Lung (tissue), 12 donors: ENCODE results near the gene DLG4. TPM values are rescaled to one million over a fixed set of nuclear protein-coding genes. Genes with fewer than 3 reads are reported as not detected.

Experiments used
- ATAC-seq: fragments of 200-7000 bp; cut with Tn5 transposase; one replicate; pipeline ENCODE4 v1.9.1; 2020; ENCODE audit warnings: moderate number of reproducible peaks; ENCODE audit not compliant: insufficient read depth, low FRiP score
- DNase-seq, 3 donors: peaks; one replicate each; pipeline ENCODE4 v3.0.0-alpha.2; 2013 to 2017
- H3K27ac ChIP-seq, 2 donors: one replicate each; pipeline ENCODE4 v1.5.1; 2013; ENCODE audit warnings: mild to moderate bottlenecking in 2 of 2, moderate library complexity in 2 of 2, control low read depth in 1 of 2, inconsistent platforms in 1 of 2, low read depth in 1 of 2, low read length in 1 of 2
- H3K27me3 ChIP-seq, 3 donors: one replicate each; pipeline ENCODE4 v1.5.1; 2013; ENCODE audit warnings: low read length in 2 of 3; ENCODE audit not compliant: control insufficient read depth in 3 of 3, insufficient read depth in 3 of 3
- H3K36me3 ChIP-seq, 4 donors: one replicate each; pipeline ENCODE4 v1.5.1; 2013; ENCODE audit warnings: low read length in 4 of 4, mild to moderate bottlenecking in 1 of 4, moderate library complexity in 1 of 4; ENCODE audit not compliant: control insufficient read depth in 4 of 4, insufficient read depth in 4 of 4
- H3K4me1 ChIP-seq, 5 donors: one replicate each; pipeline ENCODE4 v1.5.1; 2013; ENCODE audit warnings: low read length in 5 of 5, mild to moderate bottlenecking in 2 of 5, moderate library complexity in 1 of 5; ENCODE audit not compliant: control insufficient read depth in 5 of 5, insufficient read depth in 5 of 5
- H3K4me3 ChIP-seq: one replicate; pipeline ENCODE4 v1.5.1; 2013; ENCODE audit warnings: mild to moderate bottlenecking, control low read depth, moderate library complexity
- H3K9ac ChIP-seq, 2 donors: one replicate each; pipeline ENCODE4 v1.5.1; 2013; ENCODE audit warnings: low read length in 2 of 2, control low read depth in 1 of 2; ENCODE audit not compliant: insufficient read depth in 1 of 2
- H3K9me3 ChIP-seq, 4 donors: one replicate each; pipeline ENCODE4 v1.5.1; 2013; ENCODE audit warnings: low read length in 3 of 4, mild to moderate bottlenecking in 1 of 4, moderate library complexity in 1 of 4; ENCODE audit not compliant: control insufficient read depth in 4 of 4, insufficient read depth in 3 of 4
- WGBS, 2 donors: extraction: QIAGEN DNeasy Blood & Tissue Kit; methylation state at CpG; one replicate each; pipeline ENCODE4 v1.1.7; 2013; 5-methylcytosine and 5-hydroxymethylcytosine counted together
- polyA plus RNA-seq, 2 donors: library from polyadenylated mRNA; stranded (reverse); fragments of 200-250 nt; gene quantifications; one replicate each; pipeline ENCODE4 v1.2.1, GENCODE V29; 2013
- total RNA-seq, 2 donors: library from RNA; depleted of rRNA in 1 of 2; stranded (reverse); fragments of >200 nt in 1 of 2; gene quantifications; one replicate each; pipeline ENCODE4 v1.2.1, GENCODE V29; 2014 to 2021
- TF ChIP-seq, protein P1 (sequence below): IDR thresholded peaks from 2 replicates; pipeline ENCODE4 v1.5.1; 2012; ENCODE audit warnings: mild to moderate bottlenecking; ENCODE audit errors: control extremely low read depth, extremely low read depth
- donor health status: control.
- donor health status: control.
- donor health status: Bipolar disorder and iron deficiency.
- donor health status: healthy.
- donor health status: DM: yes; HTN: yes; CAD: no.

DLG4 gene
- total and polyA plus RNA-seq, 4 donors: 10.0 to 20.1 (median 15.2) TPM

DNA sequence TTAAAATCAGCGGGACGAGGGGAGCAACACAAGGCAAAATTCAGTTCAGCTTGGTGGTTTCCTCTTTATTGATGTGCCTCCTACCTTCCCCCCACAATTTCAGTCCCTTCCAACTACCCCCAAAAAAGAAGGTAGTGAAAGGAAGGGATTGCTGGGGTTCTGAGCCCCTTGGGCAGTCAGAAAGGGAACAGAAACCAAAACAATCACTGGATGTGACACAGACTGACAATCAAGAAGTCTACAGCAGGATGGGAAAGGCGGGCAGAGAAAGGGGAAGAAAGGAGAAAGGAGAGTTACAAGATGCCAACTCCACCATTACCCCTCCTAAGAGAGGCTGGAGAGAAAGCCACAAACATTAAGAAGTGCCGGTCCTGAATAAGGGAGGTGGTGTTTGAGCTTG is 20.7 kb upstream of the DLG4 start:
- Histone ChIP-seq H3K27me3 (no peaks in the 10 kb centered on the region), H3K9me3 (no peaks in the 10 kb centered on the region), H3K9ac (peak overlapping the region in 1 of 2 donors; percentile 29), H3K27ac (peak overlapping the region in 1 of 2 donors; percentile 51), H3K4me1 (peaks cover 4 to 34% (median 14%) of the 10 kb centered on the region in 5 donors), H3K4me3 (no peak overlapping the region), H3K36me3 (peaks cover 6 to 33% (median 27%) of the 10 kb centered on the region in 4 donors)
- WGBS, 2 donors: 44 to 57% methylated on average over 4 of the region's 4 CpGs
- TF ChIP-seq, protein P1, sequence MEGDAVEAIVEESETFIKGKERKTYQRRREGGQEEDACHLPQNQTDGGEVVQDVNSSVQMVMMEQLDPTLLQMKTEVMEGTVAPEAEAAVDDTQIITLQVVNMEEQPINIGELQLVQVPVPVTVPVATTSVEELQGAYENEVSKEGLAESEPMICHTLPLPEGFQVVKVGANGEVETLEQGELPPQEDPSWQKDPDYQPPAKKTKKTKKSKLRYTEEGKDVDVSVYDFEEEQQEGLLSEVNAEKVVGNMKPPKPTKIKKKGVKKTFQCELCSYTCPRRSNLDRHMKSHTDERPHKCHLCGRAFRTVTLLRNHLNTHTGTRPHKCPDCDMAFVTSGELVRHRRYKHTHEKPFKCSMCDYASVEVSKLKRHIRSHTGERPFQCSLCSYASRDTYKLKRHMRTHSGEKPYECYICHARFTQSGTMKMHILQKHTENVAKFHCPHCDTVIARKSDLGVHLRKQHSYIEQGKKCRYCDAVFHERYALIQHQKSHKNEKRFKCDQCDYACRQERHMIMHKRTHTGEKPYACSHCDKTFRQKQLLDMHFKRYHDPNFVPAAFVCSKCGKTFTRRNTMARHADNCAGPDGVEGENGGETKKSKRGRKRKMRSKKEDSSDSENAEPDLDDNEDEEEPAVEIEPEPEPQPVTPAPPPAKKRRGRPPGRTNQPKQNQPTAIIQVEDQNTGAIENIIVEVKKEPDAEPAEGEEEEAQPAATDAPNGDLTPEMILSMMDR: no peak
- ATAC-seq (no peak), DNase-seq (no peak)

DNA sequence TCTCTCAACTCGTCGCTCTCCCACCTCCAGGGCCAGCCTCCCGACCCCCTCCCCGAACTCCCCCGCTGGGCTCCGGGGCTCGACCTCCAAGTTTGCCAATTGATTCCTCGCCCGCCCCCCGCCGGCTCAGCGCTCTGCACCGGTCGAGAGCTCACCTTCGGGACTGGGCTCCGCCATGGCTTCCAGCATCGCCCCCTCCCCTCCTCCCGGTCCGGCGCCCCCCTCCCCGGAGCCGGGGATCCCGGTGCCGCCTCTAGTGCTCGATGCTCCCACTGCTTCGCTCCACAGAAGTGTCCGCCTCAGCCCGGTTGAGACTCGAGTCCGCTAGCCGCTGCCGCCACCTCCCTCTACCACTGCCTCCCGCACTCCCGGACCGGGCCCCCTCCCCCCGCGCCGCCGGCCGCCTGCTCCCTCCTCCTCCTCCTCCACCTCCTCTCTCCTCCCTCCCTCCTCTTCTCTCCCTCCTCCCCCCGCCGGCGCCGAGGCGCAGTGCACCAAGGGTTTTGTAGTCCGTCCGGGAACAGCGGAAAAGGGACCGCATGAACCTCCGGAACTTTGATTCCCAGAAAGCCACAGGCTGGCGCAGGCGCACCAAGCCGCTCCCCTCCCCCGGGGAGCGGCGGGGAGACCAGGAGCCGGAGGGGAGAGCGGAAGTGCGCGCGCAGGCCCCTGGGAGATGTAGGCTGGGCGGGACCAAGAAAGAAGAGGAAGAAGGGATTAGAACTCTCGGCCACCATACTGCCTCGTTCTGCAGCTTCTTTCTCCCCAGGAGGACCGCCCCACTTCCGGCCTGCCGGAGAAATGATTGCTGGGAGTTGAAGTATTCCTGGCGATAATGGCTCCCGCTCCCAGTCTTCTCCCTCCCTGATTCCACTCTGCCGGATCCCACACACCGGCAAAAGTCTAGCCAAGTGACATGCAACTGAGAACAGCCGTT is 19.7 kb upstream of the DLG4 start, which contains the start of gene PHF23:
PHF23 (minus strand) TSS at position 367 of the 937 bp plus-strand sequence; CDS start at position 189, 178 bp downstream.
- TF ChIP-seq, protein P1: no peak
- peaks cover 6 to 32% (median 27%) of the 10 kb centered on the region in 4 donors for H3K36me3 ChIP-seq
- 1% methylated on average over 66 to 72 of the region's 72 CpGs for WGBS, 2 donors
- no peaks in the 10 kb centered on the region for H3K9me3 ChIP-seq
- H3K4me1 ChIP-seq: peaks cover 4 to 40% (median 14%) of the 10 kb centered on the region in 5 donors
- peak within 1 kb of the TSS; percentile 29 to 49 for H3K9ac ChIP-seq
- H3K27ac ChIP-seq: peak within 1 kb of the TSS; percentile 87 to 88
- H3K4me3 ChIP-seq: peak within 1 kb of the TSS; percentile 92
- H3K27me3 ChIP-seq: no peaks in the 10 kb centered on the region
- ATAC-seq: peak; percentile 66
- DNase-seq: peak; percentile 100

DNA sequence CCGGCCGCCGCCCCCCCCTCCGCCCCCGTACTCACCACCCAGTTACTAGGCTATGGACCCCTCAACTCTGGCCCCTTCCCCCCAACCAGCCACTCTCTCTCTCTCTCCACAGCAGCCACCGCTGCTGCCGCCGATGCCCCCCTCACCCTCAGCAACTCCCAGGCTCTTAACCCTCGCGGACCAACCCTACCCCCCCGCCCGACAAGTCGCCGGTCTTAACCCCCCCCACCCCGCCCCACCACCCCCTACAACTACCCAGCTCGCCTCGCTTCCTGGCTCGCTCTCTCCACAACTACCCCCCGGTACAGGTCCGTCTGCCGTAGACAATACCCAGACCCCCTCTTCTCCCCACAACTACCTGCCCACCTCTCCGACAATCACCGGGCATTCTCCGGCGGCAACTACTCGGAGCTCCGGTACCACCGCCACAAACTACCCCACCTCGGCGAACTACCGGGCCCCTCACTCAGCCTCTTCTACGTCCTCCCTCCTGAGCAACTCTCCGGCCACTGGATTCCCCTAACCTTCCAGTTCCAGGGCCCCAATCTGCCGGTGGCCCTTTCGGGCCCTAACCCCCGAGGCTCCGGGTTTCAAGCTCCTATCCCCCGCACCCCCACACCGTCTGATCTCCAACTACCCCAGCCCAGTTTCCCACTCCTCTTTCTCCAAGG is 18.9 kb upstream of the DLG4 start:
- H3K9me3 ChIP-seq: no peaks in the 10 kb centered on the region
- H3K27me3 ChIP-seq: no peaks in the 10 kb centered on the region
- H3K36me3 ChIP-seq: peaks cover 6 to 28% (median 24%) of the 10 kb centered on the region in 4 donors
- peaks cover 4 to 40% (median 14%) of the 10 kb centered on the region in 5 donors for H3K4me1 ChIP-seq
- TF ChIP-seq, protein P1: no peak
- H3K4me3 ChIP-seq: peak overlapping the region; percentile 92
- DNase-seq: peak; percentile 13 to 53 (median 37)
- H3K9ac ChIP-seq: peak overlapping the region in 1 of 2 donors; percentile 49
- WGBS, 2 donors: 1% methylated on average over 29 to 39 of the region's 39 CpGs
- peak overlapping the region; percentile 87 to 88 for H3K27ac ChIP-seq
- no peak for ATAC-seq
